ENCODE measurements around the gene AP4E1. TPM values are rescaled to one million over a fixed set of nuclear protein-coding genes. Genes with fewer than 3 reads are reported as not detected.

Gene AP4E1
- polyA plus RNA-seq, 1 experiment = 1.8 TPM

GRCh38 chr15:51049081-51049480 lies 140.6 kb downstream of the AP4E1 start:
- Histone ChIP-seq H3K4me3 (ENCODE audit: low read depth, low read length) (no peak overlapping the region), H3K27me3 (ENCODE audit: control insufficient read depth, insufficient read depth, low read length) (0 out of 2 replicates have a peak, but pooled peaks cover 2% of the 10 kb centered on the region), H3K36me3 (ENCODE audit: control insufficient read depth, insufficient read depth, low read length) (no peaks in the 10 kb centered on the region)
- ChIA-PET CTCF (interaction anchor here (1.0 kb wide), 1 partner anchor 61 kb away, joined by 3 read pairs; no protein-coding TSS in a partner anchor), POLR2A (no interaction called here)
- TF ChIP-seq CTCF (IDR thresholded peaks at IDR 0.05; ENCODE audit: insufficient read depth, low read depth, low read length) = no peak
- DNase-seq (ENCODE audit: low read depth) = no peak

DNA sequence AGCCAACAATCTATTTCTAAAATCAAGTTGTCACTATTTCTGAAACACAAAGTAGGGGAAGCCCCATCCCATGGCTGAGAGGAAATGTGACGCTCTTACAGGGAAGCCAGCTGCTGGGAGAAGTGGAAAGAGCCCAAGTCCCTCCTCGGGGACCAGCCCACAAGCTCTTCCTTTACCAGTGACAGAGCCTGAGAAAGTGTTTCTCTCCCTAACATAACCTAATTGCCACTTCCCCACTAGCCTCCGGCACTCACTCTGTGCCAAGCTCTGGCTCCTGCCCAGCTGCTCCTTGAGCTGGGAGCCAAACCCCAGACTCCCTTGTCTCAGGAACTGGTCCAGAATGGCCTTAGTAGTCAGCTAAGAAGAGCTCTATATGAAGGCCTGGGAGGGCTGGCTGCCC lies 143.3 kb downstream of the AP4E1 start:
- POLR2A ChIA-PET = no interaction called here

GRCh38 chr15:51053571-51053970 lies 145.1 kb downstream of the AP4E1 start:
- DNase-seq (ENCODE audit: low read depth) = no peak
- TF ChIP-seq CTCF (IDR thresholded peaks at IDR 0.05; ENCODE audit: insufficient read depth, low read depth, low read length) = no peak
- H3K36me3 ChIP-seq (ENCODE audit: control insufficient read depth, insufficient read depth, low read length) = no peaks in the 10 kb centered on the region
- ChIA-PET POLR2A (no interaction called here), CTCF (no interaction called here)
- peaks cover 12% of the 10 kb centered on the region for H3K27me3 ChIP-seq (ENCODE audit: control insufficient read depth, insufficient read depth, low read length)
- H3K4me3 ChIP-seq (ENCODE audit: low read depth, low read length) = no peak overlapping the region

More for the DNA sequence above, 143.3 kb downstream of the AP4E1 start:
- Histone ChIP-seq H3K27me3 (ENCODE audit: control insufficient read depth, insufficient read depth, low read length) (peaks cover 5% of the 10 kb centered on the region; the same call in 1 of the 2 replicates), H3K4me3 (ENCODE audit: low read depth, low read length) (no peak overlapping the region), H3K36me3 (ENCODE audit: control insufficient read depth, insufficient read depth, low read length) (no peaks in the 10 kb centered on the region)
- DNase-seq (ENCODE audit: low read depth) = no peak
- TF ChIP-seq CTCF (IDR thresholded peaks at IDR 0.05; ENCODE audit: insufficient read depth, low read depth, low read length) = no peak
- CTCF ChIA-PET = interaction anchor here (0.9 kb wide), 1 partner anchor 40 kb away, joined by 3 read pairs; no protein-coding TSS in a partner anchor

DNA sequence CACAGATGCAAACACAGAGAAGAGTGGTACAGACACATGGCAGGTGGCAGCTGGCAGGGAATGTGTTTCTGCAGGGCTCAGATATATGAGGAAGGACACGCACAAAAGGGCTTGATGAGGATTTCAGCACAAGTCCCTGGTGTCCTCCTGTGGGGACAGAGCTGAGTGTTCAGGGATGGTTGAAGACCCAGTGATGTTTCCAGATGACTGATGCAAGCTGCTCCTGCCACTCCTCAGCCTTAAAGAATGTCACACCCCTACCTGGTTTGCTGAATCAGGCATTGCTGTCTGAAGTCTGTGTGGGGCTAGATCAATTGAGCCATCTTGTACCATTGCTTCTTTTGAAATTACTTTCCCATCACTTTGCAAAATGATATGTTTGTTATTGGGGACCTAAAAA lies 146.1 kb downstream of the AP4E1 start:
- no peak for TF ChIP-seq CTCF (IDR thresholded peaks at IDR 0.05; ENCODE audit: insufficient read depth, low read depth, low read length)
- CTCF ChIA-PET = no interaction called here
- POLR2A ChIA-PET = no interaction called here
- no peak overlapping the region for H3K4me3 ChIP-seq (ENCODE audit: low read depth, low read length)
- DNase-seq (ENCODE audit: low read depth) = no peak
- H3K27me3 ChIP-seq (ENCODE audit: control insufficient read depth, insufficient read depth, low read length) = peaks cover 12% of the 10 kb centered on the region
- no peaks in the 10 kb centered on the region for H3K36me3 ChIP-seq (ENCODE audit: control insufficient read depth, insufficient read depth, low read length)

Other genes starting within 250 kb of the AP4E1 start
- 9.9 and 22.9 TPM in 2 replicates for gene TRPM7, start 221.9 kb upstream of the AP4E1 start, polyA plus RNA-seq (2011; rRNA removed)
- gene SPPL2A, start 143.0 kb upstream of the AP4E1 start, polyA plus RNA-seq (2011; rRNA removed) = 48.6 and 84.5 TPM in 2 replicates
- gene TNFAIP8L3, start 186.2 kb downstream of the AP4E1 start, polyA plus RNA-seq (2011; rRNA removed) = 0.04 and 0.07 TPM in 2 replicates

Measured in BJ (cell line).